ENCODE data around the gene ALCAM. TPM values are rescaled to one million over a fixed set of nuclear protein-coding genes. Genes with fewer than 3 reads are reported as not detected.

ALCAM gene
- total and polyA plus RNA-seq, 2 of the 8 experiments (the other 6 are each of a cell fraction or from before 2014, with no cell fraction given) = 10.8 to 33.0 TPM

DNA sequence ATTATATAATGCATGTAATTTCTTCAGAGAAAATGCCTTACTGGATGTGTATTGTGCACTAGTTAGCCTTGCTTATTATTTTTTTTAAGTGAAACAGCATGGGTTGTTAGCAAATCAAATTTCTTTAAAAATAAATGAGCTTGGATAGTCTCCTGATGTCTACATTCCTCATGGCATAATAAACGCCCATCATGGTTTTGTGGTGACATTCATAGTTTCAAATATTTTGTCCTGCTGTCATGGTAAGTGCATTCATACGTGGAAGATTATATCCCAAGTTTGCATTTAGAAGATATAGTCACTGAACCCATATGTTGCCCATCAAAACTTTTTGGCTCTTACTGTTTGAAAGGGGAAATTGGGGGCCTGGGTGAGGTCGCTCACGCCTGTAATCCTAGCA is 130.7 kb downstream of the ALCAM start (continued):
- TF ChIP-seq CHD7 (IDR thresholded peaks at IDR 0.05; ENCODE audit: insufficient replicate concordance, low read length) = no peak
- no peak for TF ChIP-seq MAX (IDR thresholded peaks at IDR 0.05)
- TF ChIP-seq USF2 (IDR thresholded peaks at IDR 0.05; ENCODE audit: low read length) = no peak
- no peak for TF ChIP-seq ATF3 (IDR thresholded peaks at IDR 0.05; ENCODE audit: insufficient read depth, low read depth, low read length)
- TF ChIP-seq ASH2L (IDR thresholded peaks at IDR 0.05; ENCODE audit: low read length) = no peak
- TF ChIP-seq RFX5 (IDR thresholded peaks at IDR 0.05; ENCODE audit: borderline replicate concordance, low read depth, low read length) = no peak

Measured in H1 (cell line).